Stimulated activated CD4-positive, alpha-beta T cell treated with anti-CD3 and anti-CD28 coated beads, Interleukin-1b, Interleukin-23, amount 100 ng/mL, for 1 hour (primary cell): ENCODE results near the gene ADCY3.

Experiments
- DNase-seq, 2 donors: peaks; one replicate each; pipeline ENCODE4 v3.0.0-alpha.2; 2020; ENCODE audit warnings: low read depth in 2 of 2

ADCY3 gene

DNA sequence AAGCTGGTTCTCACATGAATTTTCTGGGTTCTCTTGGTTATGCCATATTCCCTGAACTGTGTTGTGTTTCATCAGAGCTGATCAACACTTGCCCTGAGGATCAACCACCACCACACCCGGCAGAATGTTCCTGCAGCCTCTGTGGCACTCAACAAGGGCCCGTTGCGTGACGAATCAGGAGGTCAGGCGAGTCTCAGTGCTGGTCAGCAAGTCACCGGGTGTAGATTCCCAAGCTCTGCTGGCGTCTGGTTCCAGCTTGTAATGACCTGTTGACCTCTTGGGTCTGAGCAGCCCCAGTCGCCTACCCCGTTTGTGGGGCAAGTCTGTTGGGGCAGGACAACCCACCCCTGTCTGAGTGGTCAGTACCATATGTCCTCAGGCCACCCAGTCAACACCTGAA is 46.0 kb downstream of the ADCY3 start:
- DNase-seq: no peak

DNA sequence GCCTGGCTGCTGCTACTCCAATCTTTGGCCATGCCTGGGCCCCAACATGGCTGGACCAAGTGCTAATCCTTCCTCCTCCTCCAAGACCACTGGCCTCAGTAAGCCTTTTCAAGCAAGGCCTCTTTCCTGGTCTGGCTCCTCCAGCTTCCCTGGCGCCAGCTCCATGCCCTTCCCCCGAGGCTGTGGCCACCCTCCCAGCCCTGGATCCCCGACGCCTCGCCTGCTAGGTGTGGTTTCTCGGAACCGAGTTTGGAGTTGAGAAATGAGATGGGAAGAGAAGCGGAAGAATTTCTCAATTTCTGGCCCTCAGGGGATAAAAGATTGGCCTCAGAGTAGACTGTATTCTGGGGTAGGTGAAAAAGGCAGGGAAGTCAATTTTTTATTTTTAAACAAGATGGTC is 46.4 kb downstream of the ADCY3 start:
- DNase-seq: no peak

DNA sequence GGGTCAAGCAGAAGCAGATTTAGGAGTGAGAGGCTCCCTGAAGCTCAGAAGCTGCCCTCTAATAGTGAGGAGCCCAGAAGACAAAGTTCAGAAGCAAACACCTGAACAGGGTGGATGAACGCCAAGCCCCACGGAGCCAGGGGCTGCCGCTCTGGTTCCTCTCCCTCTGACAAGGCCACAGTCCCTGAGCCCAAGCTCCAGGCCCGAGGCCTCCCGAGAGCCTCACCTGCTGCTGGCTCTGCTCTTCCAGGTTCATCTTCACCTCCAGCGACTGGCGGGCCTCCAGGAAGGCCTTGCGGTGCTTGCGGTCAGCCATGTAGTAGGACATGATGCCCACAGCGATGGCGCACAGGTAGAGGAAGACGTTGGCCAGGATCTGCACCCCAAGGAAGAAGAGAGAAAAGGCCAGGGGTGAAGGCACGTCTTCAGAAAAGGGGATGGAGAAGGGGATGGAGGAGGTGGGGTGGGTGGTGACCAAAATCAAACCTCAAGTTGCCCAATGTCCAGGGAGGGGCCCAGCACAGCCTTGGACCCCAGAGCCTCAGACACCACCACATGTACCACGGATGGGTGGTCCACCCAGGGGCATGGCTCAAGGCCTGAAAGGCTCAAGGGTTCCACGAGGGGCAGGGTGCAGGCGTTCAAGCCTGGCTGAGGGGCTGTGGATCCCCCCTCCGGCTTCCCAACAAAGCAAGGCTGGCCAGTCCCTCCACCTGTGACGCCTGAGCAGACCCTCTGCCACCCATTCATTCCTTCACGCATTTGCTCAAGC is 47.5 kb downstream of the ADCY3 start:
- no peak for DNase-seq

DNA sequence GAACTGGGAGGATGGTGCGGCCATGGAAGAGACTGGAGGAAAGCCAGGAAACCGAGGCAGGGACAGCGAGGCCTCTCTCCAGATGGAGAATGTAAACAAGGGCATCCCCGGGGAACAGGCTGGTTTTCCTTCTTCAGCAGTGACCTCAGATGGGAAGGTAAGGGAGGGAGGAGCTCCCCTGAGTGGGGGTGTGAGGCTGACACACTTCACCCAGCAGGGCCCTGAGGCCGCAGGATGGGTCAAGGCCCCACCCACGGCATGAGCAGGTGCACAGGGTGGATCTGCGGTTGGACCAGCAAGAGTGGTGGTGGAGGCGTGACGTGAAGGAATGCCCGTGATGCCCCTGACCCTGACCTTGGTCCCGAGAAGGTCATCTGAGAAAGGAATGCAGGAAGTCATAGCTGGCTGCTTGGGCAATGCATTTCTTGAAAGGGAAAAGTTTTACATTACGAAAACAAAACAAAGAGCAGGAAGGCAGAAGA is 48.1 kb downstream of the ADCY3 start:
- no peak for DNase-seq

GRCh38 chr2:24870891-24871705 is 48.9 kb downstream of the ADCY3 start:
- no peak for DNase-seq

DNA sequence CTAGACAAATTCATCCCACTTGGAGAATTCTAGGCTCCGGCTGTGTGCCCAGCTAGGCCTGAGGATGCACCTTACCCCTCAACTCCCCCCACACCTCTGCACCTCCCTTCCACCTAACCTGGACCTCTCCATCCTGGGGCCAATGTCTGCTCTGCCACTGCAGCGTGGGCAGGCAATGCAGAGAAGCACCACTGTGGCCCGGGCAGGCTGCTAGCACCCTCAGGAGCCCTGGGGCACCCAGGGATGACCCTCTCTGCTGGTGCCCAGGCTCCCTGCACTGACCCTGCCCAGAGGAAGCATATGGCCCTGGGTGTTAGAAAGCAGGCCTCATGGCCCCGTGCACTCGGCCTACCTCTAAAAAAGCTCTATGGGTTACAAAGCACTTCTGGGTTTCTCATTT is 49.6 kb downstream of the ADCY3 start:
- no peak for DNase-seq

- DNase-seq: no peak
Observed at GRCh38 chr2:24866946-24867345, 53.1 kb downstream of the ADCY3 start.

DNA sequence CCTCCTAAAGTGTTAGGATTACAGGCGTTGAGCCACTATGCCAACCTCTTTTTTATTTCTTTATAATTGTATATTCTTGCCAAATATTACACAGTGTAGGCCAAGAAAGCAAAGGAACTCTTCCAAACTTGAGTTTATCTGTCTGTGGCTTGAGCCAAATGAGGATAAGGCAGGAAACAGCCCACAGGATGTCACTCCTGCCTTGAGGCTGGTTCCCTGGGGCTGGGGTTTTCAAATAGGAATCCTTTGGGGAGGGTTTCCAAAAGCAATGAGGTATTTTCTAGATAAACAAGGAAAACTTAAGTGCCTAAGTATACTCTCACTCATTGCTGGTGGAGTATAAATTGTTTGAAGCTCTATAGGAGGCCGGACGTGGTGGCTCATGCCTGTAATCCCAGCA is 56.4 kb downstream of the ADCY3 start:
- no peak for DNase-seq

DNA sequence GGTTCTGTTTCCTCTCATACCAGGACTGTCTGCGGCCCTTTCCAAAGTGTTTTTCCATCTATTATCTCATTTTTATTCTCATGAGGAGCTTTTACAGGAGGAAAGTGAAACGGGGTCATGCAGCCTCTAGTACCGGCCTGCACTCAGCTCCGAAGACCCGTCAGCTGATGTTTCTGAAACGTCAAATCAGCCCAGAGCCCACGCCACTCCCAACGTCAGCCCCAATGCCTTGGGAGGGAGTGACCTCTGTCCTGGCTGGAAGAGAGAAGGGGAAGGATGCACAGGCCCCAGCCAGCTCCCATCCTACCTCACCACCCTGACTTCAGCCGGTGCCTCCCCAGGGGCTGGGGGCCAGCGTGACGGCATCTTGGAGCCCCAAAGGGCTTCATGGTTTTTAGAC is 58.5 kb downstream of the ADCY3 start:
- DNase-seq: no peak

DNA sequence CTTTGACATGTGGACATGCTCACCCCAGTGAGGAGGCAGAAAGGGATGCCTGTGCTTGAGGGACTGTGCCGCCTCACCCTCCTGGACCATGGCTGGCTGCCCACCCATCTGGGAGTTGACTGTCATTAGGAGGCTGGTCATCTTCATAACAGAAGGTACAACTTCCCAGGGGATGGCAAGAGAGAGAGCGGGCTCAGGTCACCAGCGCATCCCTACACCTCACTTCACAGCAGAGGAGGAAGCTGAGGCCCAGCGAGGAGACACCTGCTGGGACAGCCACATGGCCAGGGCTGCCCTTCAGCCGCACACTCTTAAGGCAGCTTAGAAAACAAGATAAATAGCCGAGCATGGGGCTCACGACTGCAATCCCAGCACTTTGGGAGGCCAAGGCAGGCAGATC is 59.4 kb downstream of the ADCY3 start:
- no peak for DNase-seq

- no peak for DNase-seq
Observed at GRCh38 chr2:24859968-24860600, 60.0 kb downstream of the ADCY3 start.

- DNase-seq: no peak
Observed at GRCh38 chr2:24858996-24859395, 61.0 kb downstream of the ADCY3 start.

DNA sequence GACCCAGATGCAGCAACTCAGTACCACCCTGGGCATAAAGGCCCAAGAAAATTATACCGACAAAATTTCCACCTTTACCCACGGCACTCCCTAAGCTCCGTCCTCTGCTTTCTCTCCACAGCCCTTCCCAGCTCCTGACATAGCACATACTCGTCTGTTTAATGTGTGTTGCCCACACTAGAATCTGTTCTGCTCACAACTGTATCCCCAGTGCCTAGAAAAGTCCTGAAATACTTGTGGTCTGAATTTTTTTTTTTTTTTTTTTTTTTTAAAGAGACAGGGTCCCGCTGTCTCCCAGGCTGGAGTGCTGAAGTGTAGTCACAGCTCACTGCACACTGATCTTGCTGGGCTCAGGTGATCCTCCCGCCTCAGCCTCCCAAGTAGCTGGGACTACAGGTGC is 62.3 kb downstream of the ADCY3 start:
- no peak for DNase-seq

DNA sequence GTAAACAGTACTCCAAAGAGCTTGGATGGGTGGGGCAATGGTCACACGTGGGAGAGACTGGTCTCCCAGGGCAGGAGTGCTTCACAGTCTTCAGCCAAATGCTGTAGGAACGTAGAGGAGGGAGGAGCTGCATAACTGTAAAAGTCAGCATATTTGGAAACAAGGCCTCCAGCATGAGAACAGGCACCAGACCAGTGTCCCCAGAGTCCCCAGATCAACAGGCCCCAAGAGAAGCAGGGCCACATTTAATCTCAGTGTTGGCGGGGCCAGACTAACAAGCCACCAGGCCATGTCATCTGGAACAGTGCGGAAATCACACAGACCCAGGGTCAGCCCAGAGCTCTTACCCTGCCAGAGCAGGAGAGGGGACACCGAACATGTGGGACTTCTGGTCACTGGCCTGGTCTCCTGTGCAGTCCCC is 63.2 kb downstream of the ADCY3 start:
- no peak for DNase-seq

- no peak for DNase-seq
Observed at GRCh38 chr2:24855726-24856125, 64.3 kb downstream of the ADCY3 start.

- DNase-seq: no peak
Observed at GRCh38 chr2:24855022-24855622, 64.9 kb downstream of the ADCY3 start.

GRCh38 chr2:24853996-24854395 is 66.0 kb downstream of the ADCY3 start:
- no peak for DNase-seq

DNA sequence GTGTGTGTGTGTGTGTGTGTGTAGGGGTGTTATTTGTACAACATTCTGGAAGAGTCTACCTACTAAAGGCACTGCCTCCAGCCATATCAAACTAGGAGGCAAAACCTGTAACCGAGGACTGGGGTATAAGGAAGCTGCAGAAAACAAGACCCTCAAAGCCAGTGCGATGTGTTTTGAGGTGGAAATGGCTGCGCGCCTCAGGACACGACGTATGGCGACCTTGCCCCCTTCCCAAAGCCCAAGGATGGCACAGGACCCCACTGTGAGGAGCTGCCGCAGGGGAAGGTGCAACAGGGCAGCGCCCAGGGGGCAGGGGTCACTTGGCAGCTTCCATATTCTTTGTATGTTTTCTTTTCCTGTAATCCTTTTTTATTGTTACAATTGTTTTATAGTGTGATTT is 67.0 kb downstream of the ADCY3 start:
- no peak for DNase-seq

- no peak for DNase-seq
Observed at GRCh38 chr2:24852431-24853020, 67.5 kb downstream of the ADCY3 start.

- no peak for DNase-seq
Observed at GRCh38 chr2:24852026-24852425, 68.0 kb downstream of the ADCY3 start.

DNA sequence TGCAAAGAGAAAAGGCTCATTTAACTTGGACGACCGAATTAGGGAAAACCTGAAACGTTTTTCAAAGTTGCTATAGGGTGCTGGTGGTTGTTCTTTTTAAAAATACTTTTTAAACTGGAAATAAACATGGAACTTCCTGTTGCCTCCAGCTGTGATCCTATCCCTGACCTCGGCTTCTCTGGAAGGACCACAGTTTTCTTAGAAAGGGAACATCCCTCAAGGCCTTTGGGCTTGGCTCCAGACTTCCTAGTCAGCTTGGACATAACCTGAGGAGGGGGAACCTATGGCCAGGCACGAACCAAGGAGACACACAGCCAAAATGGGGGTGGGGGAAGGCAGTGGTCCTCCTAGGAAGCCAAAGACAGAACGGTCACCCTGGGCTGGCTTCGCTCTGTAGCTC is 69.1 kb downstream of the ADCY3 start:
- DNase-seq: no peak

- DNase-seq: no peak
Observed at GRCh38 chr2:24845691-24846090, 74.3 kb downstream of the ADCY3 start.
